ENCODE results near the gene ZG16. TPM values are rescaled to one million over a fixed set of nuclear protein-coding genes. Genes with fewer than 3 reads are reported as not detected.

Gene ZG16
- total and polyA plus RNA-seq, 7 donors = 0.01 to 0.03 (median 0.01) TPM; not detected in 4

DNA sequence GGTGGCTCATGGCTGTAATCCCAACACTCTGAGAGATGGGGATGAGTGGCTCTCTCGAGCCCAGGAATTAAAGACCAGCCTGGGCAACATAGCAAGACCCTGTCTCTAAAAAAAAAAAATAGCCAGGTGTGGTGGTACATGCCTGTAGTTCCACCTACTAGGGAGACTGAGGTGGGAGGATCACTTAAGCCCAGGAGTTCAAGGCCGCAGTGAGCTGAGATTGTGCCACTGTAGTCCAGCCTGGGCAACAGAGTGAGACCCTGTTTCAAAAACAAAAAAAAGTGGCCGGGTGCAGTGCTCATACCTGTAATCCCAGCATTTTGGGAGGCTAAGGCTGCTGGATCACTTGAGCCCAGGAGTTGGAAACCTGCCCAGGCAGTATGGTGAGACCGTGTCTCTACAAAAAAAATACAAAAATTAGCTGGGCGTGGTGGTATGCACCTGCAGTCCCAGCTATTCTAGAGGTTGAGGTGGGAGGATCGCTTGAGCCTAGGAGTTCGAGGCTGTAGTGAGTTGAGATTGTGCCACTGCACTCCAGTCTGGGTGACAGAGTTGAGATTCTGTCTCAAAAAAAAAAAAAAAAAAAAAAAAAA lies 35.3 kb upstream of the ZG16 start:
- WGBS, 3 donors = 75 to 82% (median 78%) methylated on average over 7 of the region's 7 CpGs
- TF ChIP-seq, protein P1, sequence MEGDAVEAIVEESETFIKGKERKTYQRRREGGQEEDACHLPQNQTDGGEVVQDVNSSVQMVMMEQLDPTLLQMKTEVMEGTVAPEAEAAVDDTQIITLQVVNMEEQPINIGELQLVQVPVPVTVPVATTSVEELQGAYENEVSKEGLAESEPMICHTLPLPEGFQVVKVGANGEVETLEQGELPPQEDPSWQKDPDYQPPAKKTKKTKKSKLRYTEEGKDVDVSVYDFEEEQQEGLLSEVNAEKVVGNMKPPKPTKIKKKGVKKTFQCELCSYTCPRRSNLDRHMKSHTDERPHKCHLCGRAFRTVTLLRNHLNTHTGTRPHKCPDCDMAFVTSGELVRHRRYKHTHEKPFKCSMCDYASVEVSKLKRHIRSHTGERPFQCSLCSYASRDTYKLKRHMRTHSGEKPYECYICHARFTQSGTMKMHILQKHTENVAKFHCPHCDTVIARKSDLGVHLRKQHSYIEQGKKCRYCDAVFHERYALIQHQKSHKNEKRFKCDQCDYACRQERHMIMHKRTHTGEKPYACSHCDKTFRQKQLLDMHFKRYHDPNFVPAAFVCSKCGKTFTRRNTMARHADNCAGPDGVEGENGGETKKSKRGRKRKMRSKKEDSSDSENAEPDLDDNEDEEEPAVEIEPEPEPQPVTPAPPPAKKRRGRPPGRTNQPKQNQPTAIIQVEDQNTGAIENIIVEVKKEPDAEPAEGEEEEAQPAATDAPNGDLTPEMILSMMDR (IDR thresholded peaks at IDR 0.05) = no peak
- DNase-seq (no peak), ATAC-seq (no peak)
- H3K27ac ChIP-seq = no peak overlapping the region
- H3K4me1 ChIP-seq = no peaks in the 10 kb centered on the region
- intact Hi-C loops (cut with DNase I) = loop anchor here in 1 of 2 donors (10.0 kb wide), 1 partner anchor 142 kb away; no protein-coding TSS in a partner anchor
- H3K27me3 ChIP-seq (ENCODE audit: insufficient read depth in 3 of 3, low read length in 2 of 3) = no peaks in the 10 kb centered on the region
- no peaks in the 10 kb centered on the region for H3K36me3 ChIP-seq (ENCODE audit: insufficient read depth in 1 of 2, low read depth in 1 of 2)
- H3K9me3 ChIP-seq = no peaks in the 10 kb centered on the region
- no peak overlapping the region for H3K4me3 ChIP-seq

DNA sequence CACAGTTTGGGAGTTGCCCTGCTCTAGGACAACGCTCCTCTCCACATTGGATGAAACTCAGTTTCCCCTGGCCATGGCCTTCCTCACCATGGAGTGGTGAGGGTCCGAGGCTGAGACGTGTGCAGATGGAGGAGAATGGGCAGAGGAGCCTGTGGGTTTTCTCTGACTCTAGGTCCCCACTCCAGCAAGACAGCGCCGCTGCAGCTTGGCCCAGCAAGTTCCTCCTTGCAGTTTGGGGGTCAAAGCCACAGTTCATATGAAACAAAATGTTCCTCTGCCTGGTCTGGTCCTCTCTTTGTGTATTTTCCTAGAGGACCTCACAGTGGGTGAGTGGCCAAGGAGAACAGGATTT lies 34.6 kb upstream of the ZG16 start:
- no peak for DNase-seq
- H3K36me3 ChIP-seq (ENCODE audit: insufficient read depth in 1 of 2, low read depth in 1 of 2) = no peaks in the 10 kb centered on the region
- H3K4me1 ChIP-seq = no peaks in the 10 kb centered on the region
- no peak for ATAC-seq
- 77 to 91% (median 81%) methylated on average over 5 of the region's 5 CpGs for WGBS, 3 donors
- H3K27ac ChIP-seq = no peak overlapping the region
- TF ChIP-seq, protein P1 (IDR thresholded peaks at IDR 0.05) = no peak
- no peaks in the 10 kb centered on the region for H3K9me3 ChIP-seq
- intact Hi-C loops (cut with DNase I) = loop anchor here in 1 of 2 donors (10.0 kb wide), 1 partner anchor 141 kb away; no protein-coding TSS in a partner anchor
- H3K4me3 ChIP-seq = no peak overlapping the region
- H3K27me3 ChIP-seq (ENCODE audit: insufficient read depth in 3 of 3, low read length in 2 of 3) = no peaks in the 10 kb centered on the region

DNA sequence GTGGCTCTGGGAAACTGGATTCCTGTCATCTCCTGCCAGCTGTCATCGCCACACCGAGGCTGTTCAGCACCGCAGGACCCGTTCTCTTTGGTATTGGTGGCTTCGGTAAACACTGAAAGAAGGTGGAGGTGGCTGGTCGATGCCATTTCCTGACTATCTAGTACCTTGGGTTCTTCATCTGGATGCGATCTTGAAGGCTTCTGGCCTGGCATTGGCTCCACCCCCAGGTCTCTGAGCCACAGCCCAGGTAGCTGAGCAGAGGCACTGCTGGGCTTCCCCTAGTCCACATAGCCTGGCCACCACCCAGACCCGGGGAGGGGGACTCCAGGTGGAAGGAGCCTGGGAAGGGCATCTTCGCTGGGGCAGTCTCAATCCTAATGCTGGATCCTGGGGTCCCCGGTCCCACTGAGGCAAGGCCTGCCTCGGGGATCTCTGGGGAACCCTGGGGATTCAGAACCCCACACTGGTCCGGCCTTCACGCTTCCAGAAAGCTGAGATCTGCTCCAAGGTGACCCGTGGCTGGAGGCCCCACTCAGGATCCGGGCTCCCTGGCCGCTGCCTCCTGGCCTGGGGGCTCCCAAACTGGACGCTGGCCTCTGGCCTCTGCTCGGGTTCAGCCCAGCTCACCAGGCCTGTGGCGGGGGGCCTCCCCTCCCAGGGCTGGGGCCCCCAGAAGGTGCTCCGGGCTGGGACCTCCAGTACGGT lies 34.1 kb upstream of the ZG16 start:
- Histone ChIP-seq H3K9me3 (no peaks in the 10 kb centered on the region), H3K27ac (no peak overlapping the region), H3K27me3 (ENCODE audit: insufficient read depth in 3 of 3, low read length in 2 of 3) (no peaks in the 10 kb centered on the region), H3K4me3 (no peak overlapping the region), H3K36me3 (ENCODE audit: insufficient read depth in 1 of 2, low read depth in 1 of 2) (no peaks in the 10 kb centered on the region), H3K4me1 (no peaks in the 10 kb centered on the region)
- TF ChIP-seq, protein P1 (IDR thresholded peaks at IDR 0.05) = no peak
- intact Hi-C loops (cut with DNase I) = loop anchor here in 1 of 2 donors (10.0 kb wide), 1 partner anchor 141 kb away; no protein-coding TSS in a partner anchor
- no peak for DNase-seq
- 75 to 85% (median 82%) methylated on average over 21 of the region's 21 CpGs for WGBS, 3 donors
- ATAC-seq = no peak

DNA sequence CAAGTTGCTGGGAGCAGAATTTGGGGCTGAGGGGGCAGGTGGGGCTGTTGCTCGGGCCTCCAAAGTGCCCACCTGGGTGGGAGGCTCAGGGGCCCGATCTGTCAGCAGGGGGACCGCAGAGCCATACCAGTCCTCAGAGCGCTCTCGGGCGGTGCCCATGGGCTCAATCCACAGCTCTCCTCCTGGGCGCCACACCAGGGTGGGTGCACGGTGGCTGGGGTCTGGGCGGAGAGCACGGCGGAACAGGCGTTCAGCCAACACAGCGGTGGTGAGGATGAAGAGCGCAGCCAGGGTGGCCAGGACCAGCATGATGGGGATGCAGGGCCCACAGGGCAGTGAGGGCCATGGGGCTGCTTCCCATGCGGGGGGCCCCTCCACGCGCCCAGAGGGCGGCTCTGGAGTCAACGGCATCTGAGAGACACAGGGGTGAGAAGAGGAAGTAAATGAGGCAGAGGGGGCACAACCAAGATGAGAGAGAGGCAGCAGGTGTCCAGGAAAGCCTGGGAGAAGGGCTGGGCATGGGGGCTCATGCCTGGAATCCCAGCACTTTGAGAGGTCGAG lies 33.4 kb upstream of the ZG16 start:
- Histone ChIP-seq H3K27me3 (ENCODE audit: insufficient read depth in 3 of 3, low read length in 2 of 3) (no peaks in the 10 kb centered on the region), H3K27ac (no peak overlapping the region), H3K4me1 (no peaks in the 10 kb centered on the region), H3K9me3 (no peaks in the 10 kb centered on the region), H3K4me3 (no peak overlapping the region), H3K36me3 (ENCODE audit: insufficient read depth in 1 of 2, low read depth in 1 of 2) (no peaks in the 10 kb centered on the region)
- WGBS, 3 donors = 85 to 90% (median 85%) methylated on average over 17 to 20 of the region's 20 CpGs
- intact Hi-C loops (cut with DNase I) = loop anchor here (5.0 to 10.0 kb wide), 2 partner anchors 38 to 140 kb away; no protein-coding TSS in a partner anchor
- TF ChIP-seq, protein P1 (IDR thresholded peaks at IDR 0.05) = no peak
- ATAC-seq (no peak), DNase-seq (no peak)

All from psoas muscle (tissue), 8 donors.